H1 (cell line): Measurements from ENCODE around the gene TBC1D9. TPM values are rescaled to one million over a fixed set of nuclear protein-coding genes. Genes with fewer than 3 reads are reported as not detected.

Experiments used
- CTCF ChIA-PET: fragments of 300-600 bp; sonication (Branson Sonifier 250); formaldehyde crosslinking; loops from one replicate; lab custom pipeline; 2021; ENCODE audit not compliant: partially characterized antibody; lab: Charles Lee
- POLR2A ChIA-PET: fragments of 300-600 bp; sonication (Branson Sonifier 250); formaldehyde crosslinking; loops from one replicate; lab custom pipeline; 2021; ENCODE audit warnings: inconsistent platforms; ENCODE audit not compliant: partially characterized antibody; lab: Charles Lee
- DNase-seq, 2 experiments: peaks; one replicate each; pipeline versions ENCODE4 v3.0.0 to v3.0.0-alpha.2; 2010 to 2022; ENCODE audit warnings: low spot score in 2 of 2, low read depth in 1 of 2, mixed read lengths in 1 of 2
- FAIRE-seq: peaks from 2 replicates; lab custom pipeline; 2011; peaks lifted over from hg19 to GRCh38; lab: Jason Lieb, UNC
- H2AFZ ChIP-seq: 2 replicates; pipeline ENCODE4 v1.8.1; 2012; ENCODE audit warnings: low read length, inconsistent platforms
- H2AK5ac ChIP-seq: 2 replicates; pipeline ENCODE4 v1.6.1; 2013; ENCODE audit warnings: low read depth, low read length
- H2BK120ac ChIP-seq: replicated peaks from 2 replicates; pipeline ENCODE3; 2013; ENCODE audit warnings: low read depth, low read length, inconsistent platforms
- H2BK12ac ChIP-seq: 2 replicates; pipeline ENCODE4 v1.6.1; 2013; ENCODE audit warnings: low read depth, low read length
- H2BK15ac ChIP-seq: 2 replicates; pipeline ENCODE4 v1.6.1; 2013; ENCODE audit warnings: low read length
- H2BK20ac ChIP-seq: 2 replicates; pipeline ENCODE4 v1.6.1; 2013; ENCODE audit warnings: low read length
- H2BK5ac ChIP-seq: 2 replicates; pipeline ENCODE4 v1.6.1; 2013; ENCODE audit warnings: low read depth, low read length
- H3K14ac ChIP-seq: 2 replicates; pipeline ENCODE4 v1.6.1; 2013; ENCODE audit warnings: inconsistent platforms; ENCODE audit not compliant: insufficient read length
- H3K18ac ChIP-seq: 2 replicates; pipeline ENCODE4 v1.6.1; 2013; ENCODE audit warnings: low read length; ENCODE audit errors: extremely low read depth
- H3K23ac ChIP-seq: 2 replicates; pipeline ENCODE4 v1.6.1; 2013; ENCODE audit warnings: inconsistent platforms; ENCODE audit not compliant: insufficient read length
- H3K23me2 ChIP-seq: 2 replicates; pipeline ENCODE4 v1.6.1; 2013; ENCODE audit warnings: low read depth, low read length
- H3K27ac ChIP-seq: 2 replicates; pipeline ENCODE4 v1.6.1; 2011; ENCODE audit warnings: low read depth, low read length, inconsistent platforms
- H3K27me3 ChIP-seq, 4 experiments: replicated peaks in 1 of 4; 1 replicate in 1 of 4; 2 replicates in 3 of 4; pipeline versions ENCODE4 v1.6.1 to v1.8.1; 2011 to 2013; ENCODE audit warnings: low read length in 3 of 4, mild to moderate bottlenecking in 3 of 4, inconsistent platforms in 2 of 4, mixed read lengths in 2 of 4, moderate library complexity in 1 of 4; ENCODE audit not compliant: control insufficient read depth in 3 of 4, insufficient read depth in 3 of 4; ENCODE audit errors: extremely low read depth in 1 of 4
- H3K36me3 ChIP-seq, 4 experiments: 2 replicates each; pipeline versions ENCODE4 v1.6.1 to v1.8.1; 2011 to 2013; ENCODE audit warnings: mild to moderate bottlenecking in 4 of 4, low read length in 3 of 4, moderate library complexity in 2 of 4, control low read depth in 1 of 4, inconsistent platforms in 1 of 4; ENCODE audit not compliant: insufficient read depth in 4 of 4, control insufficient read depth in 2 of 4
- H3K4ac ChIP-seq: replicated peaks from 2 replicates; pipeline ENCODE3; 2013; ENCODE audit warnings: low read length, low read depth, mixed read lengths, inconsistent platforms; ENCODE audit not compliant: insufficient read length
- H3K4me1 ChIP-seq, 4 experiments: replicated peaks in 1 of 4; 1 replicate in 1 of 4; 2 replicates in 3 of 4; pipeline versions ENCODE4 v1.6.1 to v1.8.1; 2011 to 2013; ENCODE audit warnings: low read length in 3 of 4, inconsistent platforms in 2 of 4, mixed read lengths in 1 of 4; ENCODE audit not compliant: insufficient read depth in 4 of 4, control insufficient read depth in 3 of 4
- H3K4me2 ChIP-seq, 2 experiments: 2 replicates each; pipeline versions ENCODE4 v1.6.1 to v1.8.1; 2011 to 2013; ENCODE audit warnings: low read depth in 2 of 2, low read length in 2 of 2, control low read depth in 1 of 2, inconsistent platforms in 1 of 2, mild to moderate bottlenecking in 1 of 2; ENCODE audit not compliant: insufficient read depth in 1 of 2
- H3K4me3 ChIP-seq, 4 experiments: fragments of 200-600, 300-600 bp in 1 of 4; sonication (generic), shearing (Covaris generic), sonication (Bioruptor Twin) in 1 of 4; 2 replicates each; pipeline versions ENCODE4 v1.5.1 to v1.8.1; 2011 to 2016; ENCODE audit warnings: low read length in 4 of 4, low read depth in 3 of 4, control low read depth in 2 of 4, inconsistent platforms in 2 of 4, mild to moderate bottlenecking in 2 of 4, mixed read lengths in 1 of 4, moderate library complexity in 1 of 4; ENCODE audit not compliant: insufficient read depth in 2 of 4; ENCODE audit errors: extremely low read depth in 1 of 4
- H3K56ac ChIP-seq: replicated peaks from 2 replicates; pipeline ENCODE3; 2013; ENCODE audit warnings: low read depth, mild to moderate bottlenecking, mixed read lengths, low read length, inconsistent platforms; ENCODE audit not compliant: insufficient read length
- H3K79me1 ChIP-seq: 2 replicates; pipeline ENCODE4 v1.6.1; 2013; ENCODE audit warnings: low read depth, low read length, control low read depth
- H3K79me2 ChIP-seq, 2 experiments: 2 replicates each; pipeline versions ENCODE4 v1.6.1 to v1.8.1; 2012 to 2013; ENCODE audit warnings: low read length in 2 of 2, mild to moderate bottlenecking in 2 of 2, inconsistent platforms in 1 of 2; ENCODE audit not compliant: insufficient read depth in 2 of 2, control insufficient read depth in 1 of 2
- H3K9ac ChIP-seq, 4 experiments: replicated peaks in 1 of 4; 1 replicate in 1 of 4; 2 replicates in 3 of 4; pipeline versions ENCODE4 v1.6.1 to v1.8.1; 2011 to 2013; ENCODE audit warnings: low read depth in 3 of 4, low read length in 3 of 4, control low read depth in 2 of 4, mild to moderate bottlenecking in 2 of 4, moderate library complexity in 2 of 4, inconsistent platforms in 1 of 4; ENCODE audit errors: extremely low read depth in 1 of 4
- H3K9me3 ChIP-seq, 2 experiments: 2 replicates each; pipeline versions ENCODE4 v1.6.1 to v1.8.1; 2012 to 2013; ENCODE audit warnings: mild to moderate bottlenecking in 2 of 2, moderate library complexity in 2 of 2, control low read depth in 1 of 2, inconsistent platforms in 1 of 2, low read depth in 1 of 2, low read length in 1 of 2, mixed read lengths in 1 of 2; ENCODE audit not compliant: insufficient read depth in 2 of 2
- H4K20me1 ChIP-seq, 2 experiments: replicated peaks in 1 of 2; 2 replicates each; pipeline versions ENCODE3 to v1.8.1; 2011 to 2013; ENCODE audit warnings: inconsistent platforms in 2 of 2, low read length in 2 of 2, mild to moderate bottlenecking in 1 of 2; ENCODE audit not compliant: insufficient read depth in 2 of 2, control insufficient read depth in 1 of 2
- H4K5ac ChIP-seq: 2 replicates; pipeline ENCODE4 v1.6.1; 2013; ENCODE audit warnings: low read length, low read depth, mixed read lengths, inconsistent platforms; ENCODE audit not compliant: insufficient read length
- H4K8ac ChIP-seq: 2 replicates; pipeline ENCODE4 v1.8.0; 2013; ENCODE audit warnings: mild to moderate bottlenecking, moderate library complexity, low read length, inconsistent platforms; ENCODE audit not compliant: insufficient read depth; ENCODE audit errors: extremely low read depth
- H4K91ac ChIP-seq: replicated peaks from 2 replicates; pipeline ENCODE3; 2013; ENCODE audit warnings: low read length, mixed read lengths, inconsistent platforms; ENCODE audit not compliant: insufficient read length
- POU5F1 ChIP-seq: IDR thresholded peaks from 2 replicates; pipeline ENCODE4 v1.6.1; 2011; ENCODE audit warnings: low read depth, mild to moderate bottlenecking, low read length, moderate library complexity
- SUZ12 ChIP-seq: fragments of 200-600 bp; sonication (generic); IDR thresholded peaks from 2 replicates; pipeline ENCODE4 v1.6.1; 2012; ENCODE audit warnings: mild to moderate bottlenecking, inconsistent platforms, low read length, moderate library complexity, mixed read lengths
- TBP ChIP-seq: IDR thresholded peaks from 2 replicates; pipeline ENCODE4 v1.6.1; 2011; ENCODE audit warnings: low read depth, low read length, improper control_type of control experiment
- TCF12 ChIP-seq: IDR thresholded peaks from 2 replicates; pipeline ENCODE4 v1.6.1; 2011; ENCODE audit warnings: low read depth, mild to moderate bottlenecking, low read length
- WGBS, 2 experiments: shearing (Covaris generic) in 1 of 2; methylation state at CpG; one replicate each; pipeline versions ENCODE4 v1.1.6 to v1.1.7; 2013 to 2015; ENCODE audit warnings: low lambda C conversion rate in 2 of 2, mixed read lengths in 2 of 2, inconsistent platforms in 1 of 2, low coverage in 1 of 2, missing lambda C conversion rate in 1 of 2; ENCODE audit not compliant: insufficient replicate concordance in 2 of 2, insufficient coverage in 1 of 2, insufficient read length in 1 of 2; ENCODE audit errors: extremely low coverage in 1 of 2, missing lambda C conversion rate in 1 of 2; 5-methylcytosine and 5-hydroxymethylcytosine counted together
- polyA plus RNA-seq, 7 experiments: library from polyadenylated mRNA; depleted of rRNA in 3 of 7; stranded (reverse) in 5 of 7; unstranded in 2 of 7; fragments of >200 nt in 5 of 7; fragments of 200-250 nt in 2 of 7; gene quantifications; 1 replicate in 5 of 7; 2 replicates in 1 of 7; 4 replicates in 1 of 7; pipeline versions ENCODE4 v1.2.1 to v1.2.3, GENCODE V29; 2011 to 2013; ENCODE audit warnings: missing spikeins in 2 of 7, mixed read lengths in 2 of 7
- total RNA-seq: library from RNA; stranded (reverse); fragmentation: NEBNext Ultra II Directional; extraction: Animal tissue kit (Norgen Biotek cat#: 25700); gene quantifications from 2 replicates; pipeline ENCODE4 v1.2.1, GENCODE V29; 2021

Gene TBC1D9
- total and polyA plus RNA-seq, 2 of the 8 experiments (the other 6 are each of a cell fraction or from before 2014, with no cell fraction given): 0.94 to 1.0 TPM

- Histone ChIP-seq H3K14ac (no peak overlapping the region), H4K5ac (no peak overlapping the region), H3K79me2 (no peaks in the 10 kb centered on the region), H4K8ac (no peak overlapping the region), H3K36me3 (no peaks in the 10 kb centered on the region), H4K91ac (no peak overlapping the region), H2BK15ac (no peak overlapping the region), H2BK120ac (no peak overlapping the region), H3K4me1 (no peaks in the 10 kb centered on the region), H2BK20ac (no peak overlapping the region), H3K4ac (no peak overlapping the region), H3K4me2 (no peak overlapping the region), H3K27me3 (no peaks in the 10 kb centered on the region), H3K56ac (no peak overlapping the region), H3K79me1 (no peaks in the 10 kb centered on the region), H3K9ac (no peak overlapping the region), H3K4me3 (no peak overlapping the region), H4K20me1 (no peaks in the 10 kb centered on the region), H2AFZ (no peak overlapping the region), H3K23me2 (no peaks in the 10 kb centered on the region), H3K9me3 (no peaks in the 10 kb centered on the region), H2BK12ac (no peak overlapping the region), H2AK5ac (no peak overlapping the region), H3K27ac (no peak overlapping the region), H2BK5ac (no peak overlapping the region), H3K23ac (no peak overlapping the region), H3K18ac (no peak overlapping the region)
- FAIRE-seq (no peak), DNase-seq (no peak)
- ChIA-PET POLR2A (no interaction called here), CTCF (interaction anchor here (0.7 to 1.3 kb wide), 3 partner anchors 9 to 39 kb away, joined by 3 to 5 read pairs (median 3); no protein-coding TSS in a partner anchor)
- 94% methylated on average over 4 of the region's 4 CpGs; no CpG with 5 or more reads in 1 of the 2 experiments for WGBS, 2 experiments
- TF ChIP-seq TCF12: no peak
- no peak for TF ChIP-seq POU5F1
- TF ChIP-seq TBP: no peak
- no peak for TF ChIP-seq SUZ12
These were observed 80.5 kb downstream of the TBC1D9 start for GRCh38 chr4:140675599-140676231.
